NB4 (cell line): ENCODE measurements around the gene SLX4.
A peak's percentile ranks its signal among the peaks of the same experiment; 100 is the strongest.
"Not testable (repeated sequence)": the region's sequence is repeated elsewhere in the genome, so short reads cannot be mapped to it uniquely, and the experiment has no call there.

ENCODE experiments used
- DNase-seq: peaks from one replicate; pipeline ENCODE4 v3.0.0; 2010; ENCODE audit warnings: low read depth
- H3K4me3 ChIP-seq: one replicate; pipeline ENCODE4 v1.5.1; 2011; ENCODE audit warnings: mild to moderate bottlenecking, low read depth, low read length, moderate library complexity
- CTCF ChIP-seq: IDR thresholded peaks from one replicate; pipeline ENCODE4 v1.5.1; 2012; ENCODE audit warnings: low read depth, low read length
- MAX ChIP-seq: IDR thresholded peaks from 2 replicates; pipeline ENCODE4 v1.6.1; 2011; ENCODE audit warnings: low read depth, low read length
- MYC ChIP-seq: IDR thresholded peaks from 2 replicates; pipeline ENCODE4 v1.6.1; 2011; ENCODE audit warnings: low read depth, low read length
- POLR2A ChIP-seq: IDR thresholded peaks from 2 replicates; pipeline ENCODE4 v1.6.1; 2011; ENCODE audit warnings: mild to moderate bottlenecking; ENCODE audit not compliant: insufficient read length; ENCODE audit errors: extremely low read depth

SLX4 gene

GRCh38 chr16:3611146-3611975 lies at the start of gene SLX4:
SLX4 (minus strand) TSS chr16:3611606; CDS start chr16:3608964, 2,642 bp downstream.
- TF ChIP-seq MAX (peak; percentile 57), MYC (peak; percentile 60; the same call in 1 of the 2 replicates), POLR2A (peak; percentile 74), CTCF (no peak)

GRCh38 chr16:3659251-3659650 lies 47.8 kb upstream of the SLX4 start:
- TF ChIP-seq POLR2A (no peak), MYC (no peak), CTCF (no peak), MAX (no peak)
- H3K4me3 ChIP-seq = no peak overlapping the region
- no peak for DNase-seq

More at GRCh38 chr16:3611146-3611975, at the start of gene SLX4:
- peak; percentile 91 for DNase-seq
- H3K4me3 ChIP-seq = peak within 1 kb of the TSS; percentile 91

- H3K4me3 ChIP-seq = no peak overlapping the region
- TF ChIP-seq CTCF (no peak), POLR2A (no peak), MAX (no peak), MYC (no peak)
- no peak for DNase-seq
Measured at GRCh38 chr16:3656491-3657468, 45.4 kb upstream of the SLX4 start.

GRCh38 chr16:3656160-3656490 lies 44.7 kb upstream of the SLX4 start:
- not testable (repeated sequence) for H3K4me3 ChIP-seq

GRCh38 chr16:3655396-3656159 lies 44.2 kb upstream of the SLX4 start:
- no peak overlapping the region for H3K4me3 ChIP-seq
- TF ChIP-seq MAX (no peak), CTCF (no peak), MYC (no peak), POLR2A (no peak)
- DNase-seq = no peak

More at GRCh38 chr16:3656160-3656490, 44.7 kb upstream of the SLX4 start:
- not testable (repeated sequence) for DNase-seq

GRCh38 chr16:3655030-3655395 lies 43.6 kb upstream of the SLX4 start:
- DNase-seq = no peak
- TF ChIP-seq MYC = no peak
- H3K4me3 ChIP-seq = no peak overlapping the region
